Endothelial cell of umbilical vein (primary cell): Measurements from ENCODE around the gene TLR5. TPM values are rescaled to one million over a fixed set of nuclear protein-coding genes. Genes with fewer than 3 reads are reported as not detected.

Experiments
- BruUV-seq: library from RNA; stranded (reverse); fragments of 400-500 nt; replicated peaks from 2 replicates; lab custom pipeline; 2021; lab: Mats Ljungman, UMichigan
- CTCF ChIA-PET: fragments of 300-600, 350-600 bp; sonication (Branson Sonifier 250); formaldehyde crosslinking; loops from one replicate; lab custom pipeline; 2021; ENCODE audit warnings: antibody characterized with exemption, inconsistent platforms; lab: Charles Lee
- POLR2A ChIA-PET: fragments of 300-600, 350-600 bp; sonication (Branson Sonifier 250); formaldehyde crosslinking; loops from one replicate; lab custom pipeline; 2021; ENCODE audit warnings: antibody characterized with exemption, inconsistent platforms; lab: Charles Lee
- DNase-seq: peaks from one replicate; pipeline ENCODE4 v3.0.0-alpha.2; 2011; ENCODE audit warnings: low read depth, low spot score
- FAIRE-seq: peaks from 2 replicates; lab custom pipeline; 2011; peaks lifted over from hg19 to GRCh38; lab: Jason Lieb, UNC
- H2AFZ ChIP-seq: 2 replicates; pipeline ENCODE4 v1.6.0; 2012; ENCODE audit warnings: low read depth, low read length, control low read depth, inconsistent platforms
- H3K27ac ChIP-seq: 2 replicates; pipeline ENCODE4 v1.5.1; 2011; ENCODE audit warnings: low read depth, mild to moderate bottlenecking, control low read depth, low read length, moderate library complexity; ENCODE audit not compliant: insufficient read depth
- H3K27me3 ChIP-seq, 2 experiments: 2 replicates each; pipeline versions ENCODE4 v1.6.0 to v1.6.1; 2011; ENCODE audit warnings: low read length in 2 of 2, mixed read lengths in 1 of 2; ENCODE audit not compliant: control insufficient read depth in 2 of 2, insufficient read depth in 2 of 2
- H3K36me3 ChIP-seq, 2 experiments: 2 replicates in 1 of 2; 3 replicates in 1 of 2; pipeline ENCODE4 v1.5.1; 2011; ENCODE audit warnings: low read length in 2 of 2, mild to moderate bottlenecking in 1 of 2, moderate library complexity in 1 of 2; ENCODE audit not compliant: control insufficient read depth in 2 of 2, insufficient read depth in 2 of 2; ENCODE audit errors: extremely low read depth in 1 of 2
- H3K4me1 ChIP-seq: 3 replicates; pipeline ENCODE4 v1.5.1; 2011; ENCODE audit warnings: mild to moderate bottlenecking, low read length; ENCODE audit not compliant: control insufficient read depth, insufficient read depth; ENCODE audit errors: extremely low read depth
- H3K4me2 ChIP-seq: 2 replicates; pipeline ENCODE4 v1.6.1; 2011; ENCODE audit warnings: low read length, control low read depth, mixed read lengths; ENCODE audit not compliant: insufficient read depth
- H3K4me3 ChIP-seq, 3 experiments: fragments of 200-600 bp in 1 of 3; sonication (generic), shearing (Covaris generic) in 1 of 3; replicated peaks in 1 of 3; 2 replicates each; pipeline ENCODE4 v1.5.1; 2011 to 2016; ENCODE audit warnings: control low read depth in 3 of 3, low read length in 3 of 3, mild to moderate bottlenecking in 2 of 3, inconsistent platforms in 1 of 3, low read depth in 1 of 3, moderate library complexity in 1 of 3; ENCODE audit not compliant: insufficient read depth in 1 of 3
- H3K79me2 ChIP-seq: 2 replicates; pipeline ENCODE4 v1.6.0; 2012; ENCODE audit warnings: low read length, inconsistent platforms; ENCODE audit not compliant: control insufficient read depth, insufficient read depth
- H3K9ac ChIP-seq: replicated peaks from 2 replicates; pipeline ENCODE3; 2011; ENCODE audit warnings: low read length, control low read depth; ENCODE audit not compliant: insufficient read depth; ENCODE audit errors: extremely low read depth
- H3K9me1 ChIP-seq: replicated peaks from 3 replicates; pipeline ENCODE4 v1.6.0; 2011; ENCODE audit warnings: mild to moderate bottlenecking, low read length; ENCODE audit not compliant: control insufficient read depth, insufficient read depth; ENCODE audit errors: extremely low read depth
- H3K9me3 ChIP-seq: replicated peaks from 2 replicates; pipeline ENCODE4 v1.5.1; 2012; ENCODE audit warnings: low read length, inconsistent platforms; ENCODE audit not compliant: control insufficient read depth, insufficient read depth
- H4K20me1 ChIP-seq: replicated peaks from 2 replicates; pipeline ENCODE3; 2011; ENCODE audit warnings: mild to moderate bottlenecking, low read length; ENCODE audit not compliant: control insufficient read depth, insufficient read depth; ENCODE audit errors: extremely low read depth
- EZH2 ChIP-seq: IDR thresholded peaks from 2 replicates; pipeline ENCODE4 v1.6.1; 2012; ENCODE audit warnings: borderline replicate concordance, low read depth, mild to moderate bottlenecking, moderate library complexity, low read length, inconsistent platforms; ENCODE audit not compliant: severe bottlenecking
- FOS ChIP-seq: IDR thresholded peaks from 2 replicates; pipeline ENCODE4 v1.6.1; 2011; ENCODE audit warnings: mild to moderate bottlenecking, low read length, moderate library complexity, borderline replicate concordance; ENCODE audit not compliant: insufficient read depth
- GATA2 ChIP-seq: IDR thresholded peaks from 2 replicates; pipeline ENCODE4 v1.7.0; 2011; ENCODE audit warnings: low read depth, mild to moderate bottlenecking, moderate library complexity, mixed read lengths, low read length; ENCODE audit not compliant: insufficient read length, insufficient read depth
- JUN ChIP-seq: IDR thresholded peaks from 2 replicates; pipeline ENCODE4 v1.6.1; 2011; ENCODE audit warnings: borderline replicate concordance, low read depth; ENCODE audit not compliant: insufficient read length, insufficient read depth
- MYC ChIP-seq: IDR thresholded peaks from one replicate; pipeline ENCODE4 v1.6.1; 2011; ENCODE audit warnings: mild to moderate bottlenecking, low read depth, low read length
- POLR2A ChIP-seq: IDR thresholded peaks from 2 replicates; pipeline ENCODE4 v1.6.1; 2012; ENCODE audit warnings: low read depth, mild to moderate bottlenecking, control low read depth, low read length
- POLR2AphosphoS5 ChIP-seq: IDR thresholded peaks from 2 replicates; pipeline ENCODE4 v1.6.1; 2012; ENCODE audit warnings: low read depth, mild to moderate bottlenecking, control low read depth, low read length, moderate library complexity; ENCODE audit not compliant: insufficient read depth
- dilution Hi-C: fragments of 300-500 bp; cut with MboI; formaldehyde crosslinking; loops from one replicate; pipeline ENCODE4 v1.15.0; 2019; ENCODE audit warnings: low sequenced_read_pairs; ENCODE audit not compliant: extremely low pct_ligation_motif_present
- intact Hi-C: fragments of 100-400 bp; cut with micrococcal nuclease; formaldehyde crosslinking; loops from one replicate; pipeline ENCODE4 v1.10.0; 2022
- polyA plus RNA-seq, 4 experiments: library from polyadenylated mRNA; depleted of rRNA in 3 of 4; stranded (reverse) in 3 of 4; unstranded in 1 of 4; fragments of >200 nt; gene quantifications; 2 replicates each; pipeline versions ENCODE4 v1.2.1 to v1.2.3, GENCODE V29; 2011 to 2012; ENCODE audit warnings: missing spikeins in 1 of 4
- total RNA-seq: library from RNA; stranded (reverse); gene quantifications from 2 replicates; pipeline ENCODE4 v1.2.3, GENCODE V29; 2021
- TF ChIP-seq, protein P1 (sequence below): IDR thresholded peaks from 2 replicates; pipeline ENCODE4 v1.6.1; 2011; ENCODE audit not compliant: insufficient read depth, insufficient read length
- TF ChIP-seq, protein P2 (sequence below), 2 donors: IDR thresholded peaks; 1 replicate in 1 of 2; 2 replicates in 1 of 2; pipeline ENCODE4 v1.5.1; 2011; ENCODE audit warnings: low read length in 2 of 2, mild to moderate bottlenecking in 2 of 2, moderate library complexity in 2 of 2, control low read depth in 1 of 2, inconsistent platforms in 1 of 2, low read depth in 1 of 2; ENCODE audit not compliant: insufficient read depth in 1 of 2; ENCODE audit errors: extremely low read depth in 1 of 2

Gene TLR5
- total and polyA plus RNA-seq, 2 donors (not counting 3 experiments of a cell fraction or from before 2014, with no cell fraction given) = 0.15 to 0.25 TPM

DNA sequence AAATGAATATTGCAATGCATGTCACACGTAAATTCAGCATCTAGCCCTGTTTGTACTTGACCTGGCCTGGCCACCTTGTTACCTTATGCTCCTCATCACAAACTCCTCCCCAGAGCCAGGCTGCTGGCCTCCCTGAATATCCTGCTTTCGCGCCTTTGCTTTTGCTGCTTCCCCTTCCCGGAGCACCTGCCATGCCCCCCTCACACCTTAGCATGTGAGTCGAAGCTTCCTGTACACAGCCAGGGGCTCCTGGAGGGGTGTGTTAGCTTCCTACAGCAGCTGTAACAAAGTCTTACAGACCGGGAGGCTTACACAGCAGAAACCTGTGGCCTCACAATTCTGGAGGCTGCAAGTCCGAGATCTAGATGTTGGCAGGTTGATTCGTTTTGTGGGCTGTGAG lies 60.1 kb downstream of the TLR5 start:
- H4K20me1 ChIP-seq = no peaks in the 10 kb centered on the region
- FAIRE-seq (no peak), DNase-seq (no peak)
- H3K4me2 ChIP-seq = no peak overlapping the region
- ChIA-PET CTCF (interaction anchor here (0.5 to 11.3 kb wide), 8 partner anchors 41 to 346 kb away, joined by 3 to 351 read pairs (median 14); partner anchors contain the start of gene FAM177B), POLR2A (no interaction called here)
- dilution Hi-C loops = loop anchor here (25.0 kb wide), 1 partner anchor 296 kb away; no protein-coding TSS in a partner anchor
- H3K4me1 ChIP-seq = no peaks in the 10 kb centered on the region
- no peak overlapping the region for H3K4me3 ChIP-seq
- TF ChIP-seq GATA2 (no peak), POLR2A (no peak), EZH2 (no peak), MYC (no peak), FOS (no peak), POLR2AphosphoS5 (no peak), JUN (no peak)
- TF ChIP-seq, protein P1, sequence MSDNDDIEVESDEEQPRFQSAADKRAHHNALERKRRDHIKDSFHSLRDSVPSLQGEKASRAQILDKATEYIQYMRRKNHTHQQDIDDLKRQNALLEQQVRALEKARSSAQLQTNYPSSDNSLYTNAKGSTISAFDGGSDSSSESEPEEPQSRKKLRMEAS = no peak
- TF ChIP-seq, protein P2, sequence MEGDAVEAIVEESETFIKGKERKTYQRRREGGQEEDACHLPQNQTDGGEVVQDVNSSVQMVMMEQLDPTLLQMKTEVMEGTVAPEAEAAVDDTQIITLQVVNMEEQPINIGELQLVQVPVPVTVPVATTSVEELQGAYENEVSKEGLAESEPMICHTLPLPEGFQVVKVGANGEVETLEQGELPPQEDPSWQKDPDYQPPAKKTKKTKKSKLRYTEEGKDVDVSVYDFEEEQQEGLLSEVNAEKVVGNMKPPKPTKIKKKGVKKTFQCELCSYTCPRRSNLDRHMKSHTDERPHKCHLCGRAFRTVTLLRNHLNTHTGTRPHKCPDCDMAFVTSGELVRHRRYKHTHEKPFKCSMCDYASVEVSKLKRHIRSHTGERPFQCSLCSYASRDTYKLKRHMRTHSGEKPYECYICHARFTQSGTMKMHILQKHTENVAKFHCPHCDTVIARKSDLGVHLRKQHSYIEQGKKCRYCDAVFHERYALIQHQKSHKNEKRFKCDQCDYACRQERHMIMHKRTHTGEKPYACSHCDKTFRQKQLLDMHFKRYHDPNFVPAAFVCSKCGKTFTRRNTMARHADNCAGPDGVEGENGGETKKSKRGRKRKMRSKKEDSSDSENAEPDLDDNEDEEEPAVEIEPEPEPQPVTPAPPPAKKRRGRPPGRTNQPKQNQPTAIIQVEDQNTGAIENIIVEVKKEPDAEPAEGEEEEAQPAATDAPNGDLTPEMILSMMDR (IDR thresholded peaks at IDR 0.05; ENCODE audit: extremely low read depth in 1 of 2, insufficient read depth in 1 of 2, low read depth in 1 of 2, low read length in 2 of 2) = no peak
- H3K9me1 ChIP-seq = no peaks in the 10 kb centered on the region
- H3K9ac ChIP-seq = no peak overlapping the region
- no peaks in the 10 kb centered on the region for H3K9me3 ChIP-seq
- no peaks in the 10 kb centered on the region for H3K79me2 ChIP-seq
- no peak overlapping the region for H2AFZ ChIP-seq
- H3K27me3 ChIP-seq = peaks cover 0 to 3% of the 10 kb centered on the region in 2 experiments
- intact Hi-C loops = loop anchor here (5.0 kb wide), 1 partner anchor 599 kb away; no protein-coding TSS in a partner anchor
- no peak overlapping the region for H3K27ac ChIP-seq
- no peaks in the 10 kb centered on the region for H3K36me3 ChIP-seq
- BruUV-seq = no TSS peak
